ENCODE results near the gene STARD7. TPM values are rescaled to one million over a fixed set of nuclear protein-coding genes. Genes with fewer than 3 reads are reported as not detected.

Gene STARD7
- total RNA-seq, 2 donors from 2014 or later = 102 to 179 TPM

DNA sequence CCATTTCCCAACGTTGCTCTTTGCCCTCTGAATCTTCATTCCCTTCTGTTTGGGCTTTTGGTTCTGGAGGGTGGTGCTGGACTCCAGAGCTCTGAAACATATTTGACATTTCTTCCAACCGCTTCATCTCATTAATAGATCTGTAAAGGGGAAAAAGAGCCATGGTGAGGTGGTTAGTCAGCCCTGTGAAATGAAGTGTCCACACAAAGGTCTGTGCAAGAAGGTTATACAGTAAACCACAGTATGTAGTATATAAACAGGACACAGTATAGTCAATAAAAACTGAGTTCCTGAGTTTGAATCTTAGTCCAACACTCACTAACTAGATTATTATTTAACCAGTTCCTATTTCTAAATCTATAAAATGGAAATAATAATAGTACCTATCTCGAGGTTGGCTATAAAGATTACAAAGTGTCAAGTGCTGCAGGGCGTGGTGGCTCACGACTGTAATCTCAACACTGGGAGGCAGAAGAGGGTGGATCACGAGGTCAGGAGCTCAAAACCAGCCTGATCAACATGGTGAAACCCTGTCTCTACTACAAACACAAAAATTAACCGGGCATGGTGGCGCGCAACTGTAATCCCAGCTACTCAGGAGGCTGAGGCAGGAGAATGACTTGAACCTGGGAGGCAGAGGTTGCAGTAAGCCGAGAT, 13.1 kb downstream of the STARD7 start:
- H3K4me1 ChIP-seq = no peaks in the 10 kb centered on the region
- intact Hi-C loops (cut with DNase I) = no loop called here

DNA sequence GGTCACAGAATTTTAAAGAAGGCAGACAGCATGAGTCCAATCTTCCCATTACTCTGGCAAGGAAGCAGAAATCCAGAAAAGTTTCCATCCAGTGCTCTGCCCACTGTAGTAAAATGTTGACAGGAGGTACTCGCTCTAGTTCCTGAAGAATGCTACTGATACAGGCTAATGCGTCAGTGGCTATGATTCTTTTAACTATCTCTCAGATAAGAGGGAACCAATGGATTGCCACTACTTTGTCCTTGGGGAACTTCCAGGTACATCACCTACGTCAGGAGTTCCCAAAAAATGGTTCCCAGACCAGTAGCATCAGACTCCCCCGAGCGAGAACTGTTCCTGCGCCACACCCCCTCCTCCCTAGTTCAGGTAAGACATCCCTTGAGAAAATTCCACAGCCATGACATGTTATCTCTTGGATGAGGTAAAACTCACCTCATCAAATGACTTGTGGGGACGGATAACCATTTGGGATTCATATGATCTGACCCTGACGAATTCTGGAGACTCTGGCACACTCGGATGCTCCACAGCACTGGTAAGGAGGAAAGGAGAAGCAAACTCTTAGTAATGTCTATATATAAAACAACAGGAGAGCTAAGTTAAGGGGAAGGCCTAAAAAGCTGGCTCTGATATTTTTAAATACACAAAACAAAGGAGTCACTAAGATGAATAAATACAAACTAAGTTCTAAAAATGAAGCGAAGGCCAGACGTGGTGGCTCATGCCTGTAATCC, 16.5 kb downstream of the STARD7 start:
- DNase-seq = no peak
- H3K4me3 ChIP-seq = no peak overlapping the region
- peaks cover 25% of the 10 kb centered on the region for H3K36me3 ChIP-seq
- TF ChIP-seq, protein P1, sequence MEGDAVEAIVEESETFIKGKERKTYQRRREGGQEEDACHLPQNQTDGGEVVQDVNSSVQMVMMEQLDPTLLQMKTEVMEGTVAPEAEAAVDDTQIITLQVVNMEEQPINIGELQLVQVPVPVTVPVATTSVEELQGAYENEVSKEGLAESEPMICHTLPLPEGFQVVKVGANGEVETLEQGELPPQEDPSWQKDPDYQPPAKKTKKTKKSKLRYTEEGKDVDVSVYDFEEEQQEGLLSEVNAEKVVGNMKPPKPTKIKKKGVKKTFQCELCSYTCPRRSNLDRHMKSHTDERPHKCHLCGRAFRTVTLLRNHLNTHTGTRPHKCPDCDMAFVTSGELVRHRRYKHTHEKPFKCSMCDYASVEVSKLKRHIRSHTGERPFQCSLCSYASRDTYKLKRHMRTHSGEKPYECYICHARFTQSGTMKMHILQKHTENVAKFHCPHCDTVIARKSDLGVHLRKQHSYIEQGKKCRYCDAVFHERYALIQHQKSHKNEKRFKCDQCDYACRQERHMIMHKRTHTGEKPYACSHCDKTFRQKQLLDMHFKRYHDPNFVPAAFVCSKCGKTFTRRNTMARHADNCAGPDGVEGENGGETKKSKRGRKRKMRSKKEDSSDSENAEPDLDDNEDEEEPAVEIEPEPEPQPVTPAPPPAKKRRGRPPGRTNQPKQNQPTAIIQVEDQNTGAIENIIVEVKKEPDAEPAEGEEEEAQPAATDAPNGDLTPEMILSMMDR (IDR thresholded peaks at IDR 0.05) = no peak
- H3K9ac ChIP-seq (ENCODE audit: low read depth in 2 of 2, low read length in 2 of 2) = peak overlapping the region in 1 of 2 donors; percentile 2
- no peaks in the 10 kb centered on the region for H3K27me3 ChIP-seq
- intact Hi-C loops (cut with DNase I) = no loop called here
- no peaks in the 10 kb centered on the region for H3K4me1 ChIP-seq
- no peak overlapping the region for H3K27ac ChIP-seq
- H3K9me3 ChIP-seq = no peaks in the 10 kb centered on the region

More for the DNA sequence above, 13.1 kb downstream of the STARD7 start:
- TF ChIP-seq, protein P1 (IDR thresholded peaks at IDR 0.05) = no peak
- peak; percentile 45 for DNase-seq
- Histone ChIP-seq H3K27ac (no peak overlapping the region), H3K4me3 (no peak overlapping the region), H3K9ac (ENCODE audit: low read depth in 2 of 2, low read length in 2 of 2) (no peak overlapping the region), H3K36me3 (peaks cover 25% of the 10 kb centered on the region), H3K27me3 (no peaks in the 10 kb centered on the region), H3K9me3 (no peaks in the 10 kb centered on the region)

DNA sequence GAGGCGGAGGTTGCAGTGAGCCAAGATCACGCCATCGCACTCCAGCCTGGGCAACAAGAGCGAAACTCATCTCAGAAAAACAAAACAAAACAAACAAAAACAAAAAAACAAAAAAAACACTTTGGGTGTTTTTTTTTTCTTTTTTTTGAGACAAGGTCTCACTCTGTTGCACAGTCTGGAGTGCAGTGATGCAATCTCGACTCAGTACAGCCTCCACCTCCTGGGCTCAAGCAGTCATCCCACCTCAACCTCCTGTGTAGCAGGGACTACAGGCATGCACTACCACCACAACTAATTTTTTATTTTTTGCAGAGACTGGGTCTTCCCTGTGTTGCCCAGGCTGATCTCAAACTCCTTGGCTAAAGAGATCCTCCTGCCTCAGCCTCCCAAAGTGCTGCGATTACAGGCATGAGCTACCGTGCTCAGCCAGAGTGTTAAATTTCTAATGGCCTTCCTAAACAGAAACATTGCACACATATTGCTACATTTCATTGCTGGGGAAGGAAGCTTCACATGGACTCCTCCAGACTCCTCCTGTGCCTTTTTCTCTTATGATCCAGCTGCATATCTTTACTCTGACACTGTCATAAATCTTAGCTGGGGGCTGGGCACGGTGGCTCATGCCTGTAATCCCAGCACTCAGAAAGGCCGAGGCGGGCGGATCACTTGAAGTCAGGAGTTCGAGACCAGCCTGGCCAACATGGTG, 19.7 kb downstream of the STARD7 start:
- Histone ChIP-seq H3K36me3 (peaks cover 16% of the 10 kb centered on the region), H3K27me3 (no peaks in the 10 kb centered on the region), H3K9ac (ENCODE audit: low read depth in 2 of 2, low read length in 2 of 2) (no peak overlapping the region), H3K27ac (no peak overlapping the region), H3K4me3 (no peak overlapping the region), H3K4me1 (no peaks in the 10 kb centered on the region), H3K9me3 (no peaks in the 10 kb centered on the region)
- TF ChIP-seq, protein P1 (IDR thresholded peaks at IDR 0.05) = no peak
- intact Hi-C loops (cut with DNase I) = no loop called here
- no peak for DNase-seq

DNA sequence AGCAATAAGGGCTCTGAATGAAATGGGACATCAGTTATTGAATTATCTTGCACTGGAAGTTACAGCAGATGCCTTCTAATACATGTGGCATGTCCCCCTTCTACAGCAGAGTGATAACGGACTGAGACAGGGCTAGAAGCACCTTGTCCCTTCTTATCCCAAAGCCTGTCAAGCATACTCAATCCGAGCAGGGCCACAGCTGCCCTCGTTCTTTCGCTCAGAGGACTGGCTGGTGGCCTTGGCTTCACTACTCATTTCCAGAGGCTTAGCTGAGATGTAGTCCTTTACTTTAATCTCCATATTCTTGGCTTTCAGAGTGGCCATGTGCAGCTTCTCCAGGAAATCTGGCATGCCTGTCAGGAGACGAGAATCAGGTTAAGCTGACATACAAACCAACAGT, 22.1 kb downstream of the STARD7 start:
- no peak overlapping the region for H3K27ac ChIP-seq
- no peak for DNase-seq
- H3K9me3 ChIP-seq = no peaks in the 10 kb centered on the region
- no peak overlapping the region for H3K9ac ChIP-seq (ENCODE audit: low read depth in 2 of 2, low read length in 2 of 2)
- no peaks in the 10 kb centered on the region for H3K27me3 ChIP-seq
- H3K36me3 ChIP-seq = peaks cover 7% of the 10 kb centered on the region
- H3K4me3 ChIP-seq = no peak overlapping the region
- intact Hi-C loops (cut with DNase I) = no loop called here
- TF ChIP-seq, protein P1 (IDR thresholded peaks at IDR 0.05) = no peak
- H3K4me1 ChIP-seq = no peaks in the 10 kb centered on the region

DNA sequence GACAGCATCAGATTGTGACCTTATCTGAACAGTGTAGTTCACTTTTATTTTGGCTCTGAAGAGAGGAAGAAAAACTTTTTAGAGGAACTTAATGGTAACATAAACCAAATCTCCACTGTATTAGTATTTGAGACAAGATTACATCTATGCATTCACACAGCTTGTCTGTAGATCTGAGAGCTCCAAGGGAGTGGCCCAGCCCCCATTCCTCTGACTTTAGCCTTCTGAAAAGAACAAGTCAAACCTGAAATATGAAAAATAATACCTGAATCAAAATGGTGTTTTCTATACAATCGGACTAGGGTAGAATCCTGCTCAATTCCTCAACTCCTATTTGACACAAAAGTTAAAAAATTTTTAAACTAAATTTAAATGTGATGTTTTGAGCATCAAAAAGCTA, 23.1 kb downstream of the STARD7 start:
- no peaks in the 10 kb centered on the region for H3K36me3 ChIP-seq

More for the DNA sequence above, 23.1 kb downstream of the STARD7 start:
- Histone ChIP-seq H3K27ac (no peak overlapping the region), H3K4me1 (no peaks in the 10 kb centered on the region), H3K4me3 (no peak overlapping the region), H3K9ac (ENCODE audit: low read depth in 2 of 2, low read length in 2 of 2) (no peak overlapping the region), H3K9me3 (no peaks in the 10 kb centered on the region), H3K27me3 (no peaks in the 10 kb centered on the region)
- no peak for DNase-seq
- TF ChIP-seq, protein P1 (IDR thresholded peaks at IDR 0.05) = no peak
- intact Hi-C loops (cut with DNase I) = no loop called here

Data from colonic mucosa (tissue), 4 donors.